CD4-positive, alpha-beta T cell (primary cell): Measurements from ENCODE around the gene DNASE1L3. TPM values are rescaled to one million over a fixed set of nuclear protein-coding genes. Genes with fewer than 3 reads are reported as not detected.

ENCODE experiments used
- ATAC-seq: fragments of 200-7000 bp; cut with Tn5 transposase; one replicate; pipeline ENCODE4 v1.10.0; 2022; ENCODE audit warnings: mild to moderate bottlenecking; ENCODE audit not compliant: poor library complexity
- CTCF ChIA-PET: fragments of 350-600 bp; sonication (Branson Sonifier 250); formaldehyde crosslinking; loops from one replicate; lab custom pipeline; 2021; ENCODE audit warnings: antibody characterized with exemption, inconsistent platforms; lab: Charles Lee
- POLR2A ChIA-PET: fragments of 350-600 bp; sonication (Branson Sonifier 250); formaldehyde crosslinking; loops from one replicate; lab custom pipeline; 2021; ENCODE audit warnings: antibody characterized with exemption, inconsistent platforms; lab: Charles Lee
- DNase-seq, 14 experiments: peaks; one replicate each; pipeline ENCODE4 v3.0.0-alpha.2; 2013 to 2020; ENCODE audit warnings: mixed read lengths in 2 of 14
- H3K27ac ChIP-seq, 2 donors: one replicate each; pipeline versions ENCODE4 v1.5.1 to v1.7.0; 2013; ENCODE audit warnings: low read length in 2 of 2, low read depth in 1 of 2, mild to moderate bottlenecking in 1 of 2
- H3K27me3 ChIP-seq, 2 experiments: 1 replicate in 1 of 2; 2 replicates in 1 of 2; pipeline versions ENCODE4 v1.6.1 to v1.7.0; 2013; ENCODE audit warnings: low read length in 2 of 2, control low read depth in 1 of 2, mild to moderate bottlenecking in 1 of 2, moderate library complexity in 1 of 2; ENCODE audit not compliant: insufficient read depth in 2 of 2, control insufficient read depth in 1 of 2
- H3K36me3 ChIP-seq: one replicate; pipeline ENCODE4 v1.6.1; 2013; ENCODE audit warnings: low read length, control low read depth; ENCODE audit not compliant: insufficient read depth
- H3K4me1 ChIP-seq: one replicate; pipeline ENCODE4 v1.6.1; 2013; ENCODE audit warnings: low read length, control low read depth; ENCODE audit not compliant: insufficient read depth
- H3K4me3 ChIP-seq: one replicate; pipeline ENCODE4 v1.5.1; 2013; ENCODE audit warnings: mild to moderate bottlenecking, low read length, moderate library complexity
- H3K9me3 ChIP-seq, 2 experiments: 1 replicate in 1 of 2; 2 replicates in 1 of 2; pipeline versions ENCODE4 v1.6.1 to v1.7.0; 2013; ENCODE audit warnings: low read length in 2 of 2, mild to moderate bottlenecking in 2 of 2, control low read depth in 1 of 2, moderate library complexity in 1 of 2; ENCODE audit not compliant: control insufficient read depth in 1 of 2, insufficient read depth in 1 of 2
- H3K27ac Mint-ChIP-seq: one replicate; pipeline ENCODE4 v1.8.0; 2020; ENCODE audit warnings: mixed read lengths
- H3K27me3 Mint-ChIP-seq: one replicate; pipeline ENCODE4 v1.8.0; 2021; ENCODE audit warnings: mixed read lengths
- H3K36me3 Mint-ChIP-seq: one replicate; pipeline ENCODE4 v1.8.0; 2021; ENCODE audit warnings: low read depth, mixed read lengths
- H3K4me1 Mint-ChIP-seq: one replicate; pipeline ENCODE4 v1.8.0; 2021; ENCODE audit warnings: low read depth, mixed read lengths
- H3K4me3 Mint-ChIP-seq: one replicate; pipeline ENCODE4 v1.8.0; 2020; ENCODE audit warnings: mild to moderate bottlenecking, mixed read lengths
- H3K9me3 Mint-ChIP-seq: one replicate; pipeline ENCODE4 v1.8.0; 2020; ENCODE audit warnings: mixed read lengths
- intact Hi-C, 2 experiments: fragments of 100-400 bp; cut with DNase I in 1 of 2; cut with micrococcal nuclease in 1 of 2; formaldehyde crosslinking; loops; one replicate each; pipeline versions ENCODE4 v1.15.1 to v1.9.0; 2023 to 2025; cut with DNase I, micrococcal nuclease
- total RNA-seq, 174 experiments: library from RNA in 2 of 174; stranded (reverse) in 2 of 174; gene quantifications; one replicate each; pipeline ENCODE4 v1.2.3 and lab custom pipeline; 2021 to 2026
- TF ChIP-seq, protein P1 (sequence below): fragments of 200-600 bp; IDR thresholded peaks from one replicate; pipeline ENCODE4 v1.8.0; 2022; ENCODE audit warnings: antibody characterized with exemption, mild to moderate bottlenecking

Gene DNASE1L3
- total RNA-seq, 2 experiments from 2014 or later: 0.53 to 0.80 TPM

DNA sequence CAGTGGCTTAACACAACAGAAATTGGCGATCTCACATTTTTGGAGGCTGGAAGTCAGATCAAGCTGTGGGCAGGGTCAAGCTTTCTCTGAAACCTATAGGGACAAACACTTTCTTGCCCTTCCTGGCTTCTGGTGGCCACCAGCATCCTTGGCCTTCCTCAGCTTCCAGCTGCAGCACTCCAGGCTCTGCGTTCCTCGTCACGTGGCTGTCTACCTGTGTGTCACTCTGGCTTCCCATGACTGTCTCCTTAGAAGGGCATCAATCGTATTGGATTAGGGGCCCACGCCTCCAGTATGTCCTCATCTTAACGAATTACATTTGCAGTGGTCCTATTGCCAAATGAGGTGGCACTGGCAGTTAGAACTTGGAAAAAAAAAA, 25.8 kb downstream of the DNASE1L3 start:
- no peak overlapping the region for H3K4me3 ChIP-seq
- no peaks in the 10 kb centered on the region for H3K4me1 Mint-ChIP-seq
- no peaks in the 10 kb centered on the region for H3K27me3 Mint-ChIP-seq
- POLR2A ChIA-PET: no interaction called here
- H3K27ac ChIP-seq: no peak overlapping the region
- H3K36me3 Mint-ChIP-seq: no peaks in the 10 kb centered on the region
- TF ChIP-seq, protein P1, sequence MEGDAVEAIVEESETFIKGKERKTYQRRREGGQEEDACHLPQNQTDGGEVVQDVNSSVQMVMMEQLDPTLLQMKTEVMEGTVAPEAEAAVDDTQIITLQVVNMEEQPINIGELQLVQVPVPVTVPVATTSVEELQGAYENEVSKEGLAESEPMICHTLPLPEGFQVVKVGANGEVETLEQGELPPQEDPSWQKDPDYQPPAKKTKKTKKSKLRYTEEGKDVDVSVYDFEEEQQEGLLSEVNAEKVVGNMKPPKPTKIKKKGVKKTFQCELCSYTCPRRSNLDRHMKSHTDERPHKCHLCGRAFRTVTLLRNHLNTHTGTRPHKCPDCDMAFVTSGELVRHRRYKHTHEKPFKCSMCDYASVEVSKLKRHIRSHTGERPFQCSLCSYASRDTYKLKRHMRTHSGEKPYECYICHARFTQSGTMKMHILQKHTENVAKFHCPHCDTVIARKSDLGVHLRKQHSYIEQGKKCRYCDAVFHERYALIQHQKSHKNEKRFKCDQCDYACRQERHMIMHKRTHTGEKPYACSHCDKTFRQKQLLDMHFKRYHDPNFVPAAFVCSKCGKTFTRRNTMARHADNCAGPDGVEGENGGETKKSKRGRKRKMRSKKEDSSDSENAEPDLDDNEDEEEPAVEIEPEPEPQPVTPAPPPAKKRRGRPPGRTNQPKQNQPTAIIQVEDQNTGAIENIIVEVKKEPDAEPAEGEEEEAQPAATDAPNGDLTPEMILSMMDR: no peak
- peaks cover 5% of the 10 kb centered on the region for H3K4me1 ChIP-seq
- CTCF ChIA-PET: no interaction called here
- DNase-seq: no peak
- no peak overlapping the region for H3K27ac Mint-ChIP-seq
- ATAC-seq: no peak
- no peaks in the 10 kb centered on the region for H3K36me3 ChIP-seq
- intact Hi-C loops: loop anchor here in 1 of 2 experiments (5.0 kb wide), 3 partner anchors 227 to 447 kb away; no protein-coding TSS in a partner anchor
- no peaks in the 10 kb centered on the region for H3K9me3 Mint-ChIP-seq
- H3K27me3 ChIP-seq: no peaks in the 10 kb centered on the region
- H3K4me3 Mint-ChIP-seq: no peak overlapping the region
- no peaks in the 10 kb centered on the region for H3K9me3 ChIP-seq

- H3K4me1 Mint-ChIP-seq: no peaks in the 10 kb centered on the region
- Histone ChIP-seq H3K36me3 (no peaks in the 10 kb centered on the region), H3K9me3 (no peaks in the 10 kb centered on the region), H3K4me1 (peaks cover 5% of the 10 kb centered on the region), H3K27ac (no peak overlapping the region), H3K4me3 (no peak overlapping the region), H3K27me3 (no peaks in the 10 kb centered on the region)
- intact Hi-C loops: no loop called here
- CTCF ChIA-PET: no interaction called here
- TF ChIP-seq, protein P1: no peak
- ATAC-seq (no peak), DNase-seq (no peak)
- no peak overlapping the region for H3K4me3 Mint-ChIP-seq
- H3K27me3 Mint-ChIP-seq: no peaks in the 10 kb centered on the region
- H3K36me3 Mint-ChIP-seq: no peaks in the 10 kb centered on the region
- H3K27ac Mint-ChIP-seq: no peak overlapping the region
- POLR2A ChIA-PET: no interaction called here
- no peaks in the 10 kb centered on the region for H3K9me3 Mint-ChIP-seq
Observed at GRCh38 chr3:58184309-58184981, 26.3 kb downstream of the DNASE1L3 start.

- Histone ChIP-seq H3K4me3 (no peak overlapping the region), H3K27ac (no peak overlapping the region), H3K36me3 (no peaks in the 10 kb centered on the region), H3K27me3 (no peaks in the 10 kb centered on the region), H3K4me1 (peaks cover 7% of the 10 kb centered on the region), H3K9me3 (no peaks in the 10 kb centered on the region)
- Mint-ChIP-seq H3K9me3 (no peaks in the 10 kb centered on the region), H3K4me1 (peaks cover 1% of the 10 kb centered on the region), H3K36me3 (no peaks in the 10 kb centered on the region), H3K27ac (no peak overlapping the region), H3K4me3 (no peak overlapping the region), H3K27me3 (no peaks in the 10 kb centered on the region)
- ChIA-PET POLR2A (no interaction called here), CTCF (no interaction called here)
- intact Hi-C loops: no loop called here
- no peak for ATAC-seq
- no peak for DNase-seq
- TF ChIP-seq, protein P1: no peak
Observed at GRCh38 chr3:58183891-58184290, 26.9 kb downstream of the DNASE1L3 start.
